PC-3 (cell line): ENCODE results near the gene KAT6B. TPM values are rescaled to one million over a fixed set of nuclear protein-coding genes. Genes with fewer than 3 reads are reported as not detected.

Experiments
- ATAC-seq: fragments of 200-7000 bp; cut with Tn5 transposase; 2 replicates; pipeline ENCODE4 v1.9.1; 2020; ENCODE audit warnings: mild to moderate bottlenecking, moderate library complexity
- BruUV-seq: library from RNA; stranded (reverse); fragments of 400-500 nt; replicated peaks from 2 replicates; lab custom pipeline; 2021; lab: Mats Ljungman, UMichigan
- CTCF ChIA-PET: fragments of 300-600 bp; sonication (Branson Sonifier 250); formaldehyde crosslinking; loops from one replicate; lab custom pipeline; 2022; ENCODE audit warnings: antibody characterized with exemption; lab: Charles Lee
- POLR2A ChIA-PET: fragments of 300-600 bp; sonication (Branson Sonifier 250); formaldehyde crosslinking; loops from one replicate; lab custom pipeline; 2022; ENCODE audit warnings: antibody characterized with exemption; ENCODE audit not compliant: unreplicated experiment; lab: Charles Lee
- DNase-seq: peaks from one replicate; pipeline ENCODE4 v3.0.0-alpha.2; 2015
- H2AFZ ChIP-seq: fragments of 300-600 bp; sonication (generic); 2 replicates; pipeline ENCODE4 v1.6.0; 2016; ENCODE audit warnings: antibody characterized with exemption, low read length
- H3F3A ChIP-seq: fragments of 300-600 bp; sonication (generic); one replicate; pipeline ENCODE4 v1.6.0; 2017; ENCODE audit warnings: antibody characterized with exemption, low read length, control low read depth, mild to moderate bottlenecking; ENCODE audit not compliant: unreplicated experiment
- H3K27ac ChIP-seq: fragments of 300-600 bp; sonication (generic); 2 replicates; pipeline ENCODE4 v1.5.1; 2016; ENCODE audit warnings: mild to moderate bottlenecking, low read length
- H3K27me3 ChIP-seq: fragments of 300-600 bp; sonication (generic); 2 replicates; pipeline ENCODE4 v1.6.1; 2016; ENCODE audit warnings: low read length, mixed read lengths
- H3K36me3 ChIP-seq: fragments of 300-600 bp; sonication (generic); 2 replicates; pipeline ENCODE4 v1.6.1; 2016; ENCODE audit warnings: low read depth, mixed run types, low read length, mixed read lengths
- H3K4me1 ChIP-seq: fragments of 300-600 bp; sonication (generic); 2 replicates; pipeline ENCODE4 v1.5.1; 2016; ENCODE audit warnings: low read length; ENCODE audit not compliant: insufficient read depth
- H3K4me2 ChIP-seq: fragments of 300-600 bp; sonication (generic); 2 replicates; pipeline ENCODE4 v1.6.0; 2016; ENCODE audit warnings: low read length
- H3K4me3 ChIP-seq: fragments of 300-600 bp; sonication (generic); 2 replicates; pipeline ENCODE4 v1.5.1; 2016; ENCODE audit warnings: mild to moderate bottlenecking, low read length, mixed read lengths
- H3K79me2 ChIP-seq: fragments of 300-600 bp; sonication (generic); 2 replicates; pipeline ENCODE4 v1.6.1; 2017; ENCODE audit warnings: low read length, mixed read lengths
- H3K9ac ChIP-seq: fragments of 300-600 bp; sonication (generic); 2 replicates; pipeline ENCODE4 v1.6.0; 2016; ENCODE audit warnings: mild to moderate bottlenecking, low read length
- H3K9me2 ChIP-seq: fragments of 300-600 bp; sonication (generic); replicated peaks from 2 replicates; pipeline ENCODE4 v1.6.1; 2016; ENCODE audit warnings: mixed run types, low read length, mixed read lengths
- H3K9me3 ChIP-seq: fragments of 300-600 bp; sonication (generic); 2 replicates; pipeline ENCODE4 v1.6.1; 2016; ENCODE audit warnings: low read length, mixed read lengths
- H4K20me1 ChIP-seq: fragments of 300-600 bp; sonication (generic); 2 replicates; pipeline ENCODE4 v1.6.1; 2016; ENCODE audit warnings: low read length, mixed read lengths
- EZH2 ChIP-seq: fragments of 300-600 bp; sonication (generic); IDR thresholded peaks from one replicate; pipeline ENCODE4 v1.6.1; 2017; ENCODE audit warnings: antibody characterized with exemption, mild to moderate bottlenecking, low read length; ENCODE audit not compliant: unreplicated experiment
- EZH2phosphoT487 ChIP-seq: fragments of 300-600 bp; sonication (generic); IDR thresholded peaks from 2 replicates; pipeline ENCODE4 v1.6.1; 2018; ENCODE audit warnings: mild to moderate bottlenecking, antibody characterized with exemption, low read length, borderline replicate concordance
- intact Hi-C: fragments of 100-400 bp; cut with micrococcal nuclease; formaldehyde crosslinking; loops from 2 replicates; pipeline ENCODE4 v1.9.0; 2023
- total RNA-seq: library from RNA; depleted of rRNA; stranded (reverse); fragments of >200 nt; gene quantifications from 2 replicates; pipeline ENCODE4 v1.2.3, GENCODE V29; 2014
- TF ChIP-seq, protein P1 (sequence below): fragments of 300-600 bp; sonication (generic); conservative IDR thresholded peaks from 2 replicates; pipeline ENCODE4 v1.5.1; 2017; ENCODE audit warnings: antibody characterized with exemption, low read depth, mild to moderate bottlenecking, low read length

The KAT6B gene
- total RNA-seq, 1 experiment from 2014 or later = 94.5 TPM

DNA sequence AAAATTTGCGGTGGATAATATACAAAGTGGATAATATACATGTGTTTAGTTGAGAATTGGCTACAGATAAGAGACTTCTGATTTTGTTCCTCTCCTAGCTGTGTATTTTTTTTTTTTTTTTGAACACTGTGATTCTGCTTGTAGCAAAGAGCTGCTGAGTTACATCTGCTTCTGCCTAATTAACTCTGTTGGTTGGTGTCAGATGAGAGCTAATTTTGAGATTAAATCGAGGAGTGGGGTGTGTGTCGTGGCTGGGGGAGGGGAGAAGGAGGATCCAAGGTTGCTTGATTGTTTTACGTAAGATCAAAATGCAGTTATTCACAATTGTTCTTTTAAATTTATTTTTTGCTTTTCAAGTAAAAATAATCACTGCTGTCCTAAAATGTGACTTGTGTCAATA, 11.3 kb downstream of the KAT6B start:
- Histone ChIP-seq H4K20me1 (peaks cover 57% of the 10 kb centered on the region), H3K9me2 (no peaks in the 10 kb centered on the region), H3K4me1 (peaks cover 25% of the 10 kb centered on the region), H3K9me3 (no peaks in the 10 kb centered on the region), H3K4me2 (no peak overlapping the region), H2AFZ (no peak overlapping the region), H3F3A (peaks cover 7% of the 10 kb centered on the region), H3K79me2 (peaks cover 89% of the 10 kb centered on the region), H3K9ac (no peak overlapping the region), H3K4me3 (no peak overlapping the region), H3K27ac (no peak overlapping the region), H3K36me3 (peaks cover 31% of the 10 kb centered on the region), H3K27me3 (no peaks in the 10 kb centered on the region)
- BruUV-seq = no TSS peak
- ChIA-PET CTCF (interaction anchor here (0.6 kb wide), 1 partner anchor 31 kb away, joined by 3 read pairs; no protein-coding TSS in a partner anchor), POLR2A (interaction anchor here (0.6 kb wide), 1 partner anchor 661 kb away, joined by 4 read pairs; no protein-coding TSS in a partner anchor)
- ATAC-seq (no peak), DNase-seq (no peak)
- intact Hi-C loops = no loop called here
- TF ChIP-seq EZH2 (no peak), EZH2phosphoT487 (no peak)
- TF ChIP-seq, protein P1, sequence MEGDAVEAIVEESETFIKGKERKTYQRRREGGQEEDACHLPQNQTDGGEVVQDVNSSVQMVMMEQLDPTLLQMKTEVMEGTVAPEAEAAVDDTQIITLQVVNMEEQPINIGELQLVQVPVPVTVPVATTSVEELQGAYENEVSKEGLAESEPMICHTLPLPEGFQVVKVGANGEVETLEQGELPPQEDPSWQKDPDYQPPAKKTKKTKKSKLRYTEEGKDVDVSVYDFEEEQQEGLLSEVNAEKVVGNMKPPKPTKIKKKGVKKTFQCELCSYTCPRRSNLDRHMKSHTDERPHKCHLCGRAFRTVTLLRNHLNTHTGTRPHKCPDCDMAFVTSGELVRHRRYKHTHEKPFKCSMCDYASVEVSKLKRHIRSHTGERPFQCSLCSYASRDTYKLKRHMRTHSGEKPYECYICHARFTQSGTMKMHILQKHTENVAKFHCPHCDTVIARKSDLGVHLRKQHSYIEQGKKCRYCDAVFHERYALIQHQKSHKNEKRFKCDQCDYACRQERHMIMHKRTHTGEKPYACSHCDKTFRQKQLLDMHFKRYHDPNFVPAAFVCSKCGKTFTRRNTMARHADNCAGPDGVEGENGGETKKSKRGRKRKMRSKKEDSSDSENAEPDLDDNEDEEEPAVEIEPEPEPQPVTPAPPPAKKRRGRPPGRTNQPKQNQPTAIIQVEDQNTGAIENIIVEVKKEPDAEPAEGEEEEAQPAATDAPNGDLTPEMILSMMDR = no peak

DNA sequence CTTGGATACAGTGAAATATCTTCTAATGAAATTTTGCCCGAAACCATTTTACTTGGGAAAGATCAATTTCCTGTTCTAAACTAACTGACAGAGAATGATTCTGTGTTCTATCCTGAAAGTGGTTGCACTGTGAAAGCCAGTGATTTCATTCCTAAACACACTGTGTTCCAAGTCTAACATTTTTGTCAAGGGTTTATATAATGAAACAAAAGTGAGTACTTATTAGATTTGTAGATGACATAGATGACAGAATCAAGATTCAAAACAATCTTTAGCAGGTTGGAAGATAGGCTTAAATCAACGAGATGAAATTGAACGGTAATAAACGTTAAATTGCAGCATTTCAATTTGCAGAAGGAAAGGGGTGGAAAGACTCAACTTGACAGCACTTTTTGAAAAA, 13.3 kb downstream of the KAT6B start:
- intact Hi-C loops = no loop called here
- Histone ChIP-seq H3K9ac (no peak overlapping the region), H3K9me2 (no peaks in the 10 kb centered on the region), H3K4me2 (no peak overlapping the region), H4K20me1 (peaks cover 53% of the 10 kb centered on the region), H2AFZ (no peak overlapping the region), H3F3A (no peaks in the 10 kb centered on the region), H3K27me3 (no peaks in the 10 kb centered on the region), H3K27ac (no peak overlapping the region), H3K4me3 (no peak overlapping the region), H3K9me3 (no peaks in the 10 kb centered on the region), H3K4me1 (peaks cover 7% of the 10 kb centered on the region), H3K36me3 (peaks cover 45% of the 10 kb centered on the region), H3K79me2 (peaks cover 85% of the 10 kb centered on the region)
- no peak for DNase-seq
- ATAC-seq = no peak
- CTCF ChIA-PET = no interaction called here
- BruUV-seq = no TSS peak
- TF ChIP-seq, protein P1 = no peak
- TF ChIP-seq EZH2phosphoT487 = no peak
- TF ChIP-seq EZH2 = no peak
- POLR2A ChIA-PET = no interaction called here

DNA sequence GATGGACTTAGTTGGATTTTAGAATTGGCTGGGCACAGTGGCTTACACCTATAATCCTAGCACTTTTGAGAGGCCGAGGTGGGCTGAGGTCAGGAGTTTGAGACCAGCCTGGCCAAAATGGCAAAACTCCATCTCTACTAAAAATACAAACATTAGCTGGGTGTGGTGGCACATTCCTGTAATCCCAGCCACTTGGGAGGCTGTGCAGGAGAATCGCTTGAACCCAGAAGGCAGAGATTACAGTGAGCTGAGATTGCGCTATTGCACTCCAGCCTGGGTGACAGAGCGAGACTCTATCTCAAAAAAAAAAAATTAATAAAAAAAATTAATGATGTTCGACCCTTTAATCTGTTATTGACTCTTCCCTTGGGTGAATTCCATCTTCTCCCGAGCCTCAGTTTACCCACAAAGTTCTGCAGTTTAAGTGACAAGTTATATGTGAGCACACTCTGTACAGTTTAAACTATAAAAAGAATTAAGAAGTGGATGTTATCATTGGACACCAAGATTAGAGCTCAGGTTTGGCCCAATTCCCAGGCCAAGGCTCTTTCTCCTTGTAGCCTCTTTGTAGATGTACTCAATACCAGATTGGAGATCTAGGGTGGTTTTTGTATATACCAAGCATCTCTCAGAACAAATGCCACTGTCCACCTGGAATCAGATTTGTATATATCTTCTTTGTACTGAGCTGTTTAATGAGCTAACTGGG, 15.0 kb downstream of the KAT6B start:
- H3K9me3 ChIP-seq = no peaks in the 10 kb centered on the region
- H2AFZ ChIP-seq = no peak overlapping the region
- no TSS peak for BruUV-seq
- intact Hi-C loops = no loop called here
- no peaks in the 10 kb centered on the region for H3K9me2 ChIP-seq
- H3K36me3 ChIP-seq = peaks cover 39% of the 10 kb centered on the region
- no peaks in the 10 kb centered on the region for H3K4me1 ChIP-seq
- TF ChIP-seq EZH2 = no peak
- TF ChIP-seq EZH2phosphoT487 = no peak
- TF ChIP-seq, protein P1 = no peak
- H3K79me2 ChIP-seq = peaks cover 83% of the 10 kb centered on the region
- H3F3A ChIP-seq = no peaks in the 10 kb centered on the region
- H3K4me2 ChIP-seq = no peak overlapping the region
- ChIA-PET POLR2A (interaction anchor here (0.6 kb wide), 1 partner anchor 665 kb away, joined by 5 read pairs; no protein-coding TSS in a partner anchor), CTCF (interaction anchor here (0.7 kb wide), 1 partner anchor 368 kb away, joined by 3 read pairs; no protein-coding TSS in a partner anchor)
- ATAC-seq (no peak), DNase-seq (no peak)
- peaks cover 46% of the 10 kb centered on the region for H4K20me1 ChIP-seq
- no peak overlapping the region for H3K4me3 ChIP-seq
- no peak overlapping the region for H3K9ac ChIP-seq
- no peak overlapping the region for H3K27ac ChIP-seq
- no peaks in the 10 kb centered on the region for H3K27me3 ChIP-seq
